ENCODE data around the gene COQ8A.

- TF ChIP-seq CTCF (IDR thresholded peaks at IDR 0.05; ENCODE audit: poor library complexity) (no peak), EZH2phosphoT487 (IDR thresholded peaks at IDR 0.05; ENCODE audit: low read depth, severe bottlenecking, unreplicated experiment) (no peak), EZH2 (IDR thresholded peaks at IDR 0.05; ENCODE audit: borderline replicate concordance) (no peak)
Measured at GRCh38 chr1:226892524-226892875, 47.6 kb upstream of the COQ8A start.

All from hepatocyte (in vitro differentiated cells).